ENCODE measurements around the gene MRPL46.

GRCh38 chr15:88513195-88513594 lies 46.0 kb upstream of the MRPL46 start:
- TF ChIP-seq CTCF (IDR thresholded peaks at IDR 0.05; ENCODE audit: borderline replicate concordance, extremely low read depth, low read length, poor library complexity, severe bottlenecking), result no peak
- no peak for TF ChIP-seq EZH2 (IDR thresholded peaks at IDR 0.05; ENCODE audit: borderline replicate concordance, low read depth, low read length, severe bottlenecking)
